Measurements from ENCODE around the gene NSFL1C.
"Not testable (repeated sequence)": the region's sequence is repeated elsewhere in the genome, so short reads cannot be mapped to it uniquely, and the experiment has no call there.

The NSFL1C gene

DNA sequence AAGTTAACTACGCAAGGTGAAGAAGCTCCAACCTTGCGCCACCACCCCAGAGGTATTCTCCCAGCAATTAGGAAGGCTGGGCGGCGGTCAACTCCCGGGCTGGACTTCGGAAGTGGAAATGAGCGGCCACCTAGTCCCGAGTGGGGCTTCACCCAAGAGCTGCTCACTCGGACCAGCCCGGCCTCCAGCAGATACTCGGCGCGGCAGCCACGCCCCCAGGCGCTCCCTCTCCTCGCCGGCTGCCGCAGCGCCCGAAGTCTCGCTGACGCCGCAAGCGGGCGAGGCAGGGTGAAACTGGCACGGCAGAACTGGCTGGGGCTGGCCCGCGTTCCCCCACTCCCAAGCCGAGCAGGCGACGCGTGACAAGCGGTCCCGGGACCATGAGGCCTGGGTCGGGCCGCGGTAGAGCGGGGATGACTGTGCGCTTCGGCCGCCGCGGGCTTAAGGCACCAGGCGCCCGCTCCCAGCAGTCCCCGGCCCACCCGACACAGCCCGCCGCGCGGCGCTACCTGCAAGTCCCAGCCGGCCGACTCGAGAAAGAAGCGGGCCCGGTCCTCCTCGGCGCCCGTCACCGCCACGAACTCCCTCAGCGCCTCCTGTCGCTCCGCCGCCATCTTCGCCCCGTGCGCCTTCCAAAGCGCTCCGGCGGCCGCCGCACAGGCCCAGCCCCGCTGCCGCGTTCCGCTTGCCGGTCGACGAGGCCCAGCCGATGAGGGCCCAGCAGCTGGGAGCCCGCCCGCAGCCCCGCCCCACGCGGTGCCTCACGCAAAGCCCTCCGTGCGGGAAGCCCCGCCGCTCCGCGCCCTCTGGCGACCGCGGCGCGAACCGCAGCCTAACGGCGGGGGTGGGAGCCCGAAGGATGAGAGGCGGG, at the start of gene NSFL1C:
Gene NSFL1C, minus strand, starts transcription at position 639 of the 871 bp plus-strand sequence. Its CDS starts 25 bp downstream, at position 614.
- DNase-seq, result peak; percentile 98

DNA sequence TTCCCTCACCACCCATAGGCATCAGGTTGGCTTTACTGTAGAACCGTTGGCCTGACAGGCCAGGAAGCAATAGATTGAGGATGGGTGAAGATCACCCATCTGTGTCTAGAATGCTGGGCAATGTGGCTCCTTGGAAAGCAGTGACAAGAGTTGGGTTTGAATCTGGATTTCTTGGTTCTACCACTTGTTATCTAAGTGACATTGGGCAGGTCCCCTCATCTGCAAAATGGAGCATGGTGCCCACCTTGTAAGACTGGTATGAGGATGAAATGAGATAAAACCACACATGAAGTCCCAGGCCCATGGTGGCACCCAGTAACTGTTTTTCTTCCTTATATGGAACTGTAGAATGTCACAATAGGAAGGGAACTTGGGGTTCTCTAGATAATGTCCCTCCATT, 47.2 kb upstream of the NSFL1C start:
- no peak for DNase-seq

DNA sequence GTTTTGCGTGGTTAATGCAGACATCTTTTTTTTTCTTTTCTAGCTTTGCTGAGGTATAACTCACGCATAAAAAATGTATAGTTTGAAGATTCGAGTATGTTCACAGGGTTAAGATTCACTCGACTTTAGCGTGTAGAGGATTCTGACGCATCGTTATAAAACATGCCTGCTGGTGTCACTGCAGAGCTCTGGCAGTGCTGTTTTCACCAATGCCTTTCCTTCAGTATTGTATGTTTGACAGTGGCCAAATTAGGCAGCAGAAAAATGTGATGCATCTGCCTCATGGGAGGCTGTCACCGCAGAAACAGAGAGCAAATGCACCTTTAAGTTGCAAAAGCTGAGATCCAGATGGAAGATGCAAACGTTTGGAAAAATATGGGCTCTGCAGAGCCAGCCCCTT, 42.6 kb upstream of the NSFL1C start:
- DNase-seq, result peak; percentile 63

DNA sequence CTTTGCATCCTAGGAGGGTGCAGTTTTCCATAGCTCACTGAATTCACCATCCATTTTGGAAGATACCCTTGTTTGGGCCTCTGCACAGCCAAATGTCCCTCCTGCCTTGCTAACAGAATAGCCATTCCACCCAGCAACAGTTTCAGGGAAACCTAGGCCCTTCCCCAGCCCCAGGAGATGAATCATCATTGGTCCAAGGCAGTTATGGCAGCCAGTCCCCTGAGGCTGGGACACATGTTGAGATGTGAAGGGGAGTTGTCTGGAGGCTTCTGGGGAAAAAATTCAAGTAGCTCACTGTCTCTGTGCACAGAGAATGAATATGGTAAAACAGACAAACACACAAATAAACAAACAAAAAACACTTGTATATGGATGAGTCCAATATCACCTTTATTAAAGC, 41.9 kb upstream of the NSFL1C start:
- no peak for DNase-seq

DNA sequence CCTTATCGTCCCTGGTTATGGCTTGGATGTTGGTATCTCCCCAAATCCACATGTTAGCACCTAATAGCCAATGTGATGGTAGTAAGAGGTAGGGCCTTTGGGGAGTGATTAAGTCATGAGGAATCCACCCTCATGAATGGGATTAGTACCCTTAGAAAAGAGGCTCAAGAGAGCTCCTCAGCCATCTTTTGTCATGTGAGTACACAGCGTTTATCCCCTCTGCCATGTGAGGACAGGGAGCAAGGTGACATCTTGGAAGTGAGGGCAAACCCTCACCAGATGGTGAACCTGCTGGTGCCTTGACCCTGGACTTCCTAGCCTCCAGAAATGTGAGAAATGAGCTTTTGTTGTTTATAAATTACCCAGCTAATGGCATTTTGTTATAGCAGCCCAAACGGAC, 40.6 kb upstream of the NSFL1C start:
- DNase-seq, result no peak

DNA sequence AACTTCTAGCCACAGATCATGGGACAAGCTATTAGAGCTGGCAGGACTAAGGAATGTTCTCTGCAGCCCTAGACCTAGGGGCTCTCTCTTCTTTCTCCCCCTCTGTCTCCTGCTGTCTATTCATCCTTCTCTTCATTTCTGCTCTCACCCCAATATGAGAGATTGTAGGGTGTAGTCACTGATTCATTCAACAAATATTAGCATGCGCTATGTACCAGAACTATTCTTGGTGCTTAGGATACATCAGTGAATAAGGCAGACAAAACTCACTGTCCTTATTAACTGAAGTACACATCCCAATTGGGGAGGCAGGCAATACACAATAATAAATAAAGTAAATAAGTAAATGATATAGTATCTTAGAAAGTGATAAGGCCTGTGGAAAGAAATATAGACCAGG, 39.2 kb upstream of the NSFL1C start:
- DNase-seq, result no peak

DNA sequence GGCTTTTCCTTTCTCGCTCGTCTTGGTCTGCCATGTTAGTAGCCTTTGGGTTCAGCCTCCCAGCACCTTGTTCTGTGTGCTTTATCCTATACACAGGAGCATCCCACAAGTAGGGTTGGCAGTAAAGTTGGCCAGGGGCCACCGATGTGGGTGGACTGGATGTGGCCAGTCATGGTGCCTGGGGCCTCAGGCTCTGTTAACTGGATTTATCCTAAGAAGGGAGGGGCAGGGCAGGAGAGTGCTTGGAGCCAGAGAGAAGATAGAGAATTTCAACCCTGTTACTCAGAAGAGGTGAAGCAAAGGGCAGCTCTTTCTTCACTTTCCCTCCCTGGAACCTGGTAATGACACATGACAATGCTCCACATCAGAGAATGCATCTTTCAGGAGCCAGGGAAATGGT, 38.7 kb upstream of the NSFL1C start:
- DNase-seq, result no peak

DNA sequence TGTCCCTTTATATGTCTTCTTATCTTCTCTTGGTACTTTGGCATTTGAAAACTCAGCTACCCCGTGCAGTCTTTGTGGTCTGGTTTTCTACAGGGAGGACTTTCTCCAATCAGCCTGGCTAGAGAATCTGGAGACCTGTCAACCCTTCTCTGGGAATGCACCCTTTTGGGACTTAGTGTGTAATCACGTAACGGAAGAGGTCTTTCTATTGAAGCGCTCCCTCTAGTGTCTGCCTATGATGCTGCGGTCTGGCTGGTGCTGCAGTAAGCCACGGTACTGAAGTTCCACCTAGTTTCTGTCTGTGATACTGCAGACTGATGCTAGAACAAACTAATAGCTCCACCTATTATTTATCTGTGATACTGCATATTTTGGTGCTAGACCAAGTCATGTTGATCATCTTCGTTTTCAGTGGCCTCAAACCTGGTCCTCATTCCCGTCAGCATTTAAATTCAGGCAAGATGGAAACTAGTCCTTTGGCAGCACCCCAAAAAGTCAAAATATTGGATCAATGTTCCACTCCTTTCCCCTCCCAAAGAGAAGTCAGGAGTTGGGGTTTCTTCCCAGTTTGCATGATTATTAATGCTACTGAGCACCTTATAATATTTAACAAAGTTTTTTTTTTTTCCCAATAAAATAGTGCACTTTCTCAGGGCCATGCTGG, 37.0 kb upstream of the NSFL1C start:
- peak; percentile 95 for DNase-seq

DNA sequence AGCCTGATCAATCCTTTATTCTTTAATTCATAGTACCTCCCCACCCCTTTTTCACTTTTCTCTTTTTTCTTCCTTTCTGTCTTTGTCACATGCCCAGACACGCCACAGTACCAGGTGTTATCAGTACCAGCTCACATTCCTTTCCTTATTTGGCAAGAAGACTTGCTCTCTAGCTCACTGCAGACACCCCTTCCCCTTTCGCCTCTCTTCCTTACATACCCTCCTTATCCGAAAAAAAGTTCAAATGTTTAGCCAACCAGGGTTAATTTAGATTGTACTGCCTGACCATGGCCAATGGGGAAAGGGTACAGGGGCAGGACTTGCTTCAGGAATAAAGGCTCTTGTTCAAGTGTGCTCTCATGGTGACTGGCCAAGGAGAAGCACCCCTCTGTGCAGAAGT, 33.8 kb upstream of the NSFL1C start:
- no peak for DNase-seq

DNA sequence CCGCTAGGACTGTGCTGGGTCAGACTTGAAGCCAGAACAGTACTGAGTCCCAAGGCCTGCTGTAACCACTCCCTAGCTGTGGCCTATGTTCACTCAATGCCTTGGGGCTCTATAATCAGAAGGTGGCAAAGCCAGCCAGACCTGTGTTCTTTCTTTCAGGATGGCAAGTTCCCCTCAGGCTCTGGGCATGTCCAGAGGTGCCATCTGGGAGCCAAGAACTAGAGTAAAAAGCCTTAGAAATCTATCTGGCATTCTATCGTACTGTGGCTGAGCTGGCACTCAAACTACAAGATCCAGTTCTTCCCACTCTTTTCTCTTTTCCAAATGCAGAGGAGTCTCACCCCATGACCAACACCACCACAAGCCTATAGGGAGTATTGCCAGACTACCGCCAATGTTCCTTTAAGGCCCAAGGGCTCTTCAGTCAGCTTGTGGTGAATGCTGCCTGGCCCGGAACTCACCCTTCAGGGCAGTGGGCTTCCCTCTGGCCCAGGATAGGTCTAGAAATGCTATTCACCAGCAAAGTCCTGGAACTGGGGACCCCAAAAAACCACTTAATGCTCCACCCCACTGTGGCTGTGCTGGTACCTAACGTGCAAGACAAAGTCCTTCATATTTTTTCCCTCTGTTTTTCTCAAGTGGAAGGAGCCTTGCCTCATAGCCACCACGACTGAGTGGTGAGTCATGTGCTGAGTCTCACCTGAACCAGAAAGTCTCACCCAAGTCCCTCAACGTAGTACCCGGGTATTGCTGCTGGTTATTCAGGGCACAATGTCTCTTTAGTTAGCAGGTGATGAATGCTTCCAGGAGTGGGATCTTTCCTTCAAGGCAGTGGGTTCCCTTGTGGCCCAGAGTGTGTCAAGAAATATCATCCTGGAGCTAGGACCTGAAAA, 33.1 kb upstream of the NSFL1C start:
- no peak for DNase-seq

DNA sequence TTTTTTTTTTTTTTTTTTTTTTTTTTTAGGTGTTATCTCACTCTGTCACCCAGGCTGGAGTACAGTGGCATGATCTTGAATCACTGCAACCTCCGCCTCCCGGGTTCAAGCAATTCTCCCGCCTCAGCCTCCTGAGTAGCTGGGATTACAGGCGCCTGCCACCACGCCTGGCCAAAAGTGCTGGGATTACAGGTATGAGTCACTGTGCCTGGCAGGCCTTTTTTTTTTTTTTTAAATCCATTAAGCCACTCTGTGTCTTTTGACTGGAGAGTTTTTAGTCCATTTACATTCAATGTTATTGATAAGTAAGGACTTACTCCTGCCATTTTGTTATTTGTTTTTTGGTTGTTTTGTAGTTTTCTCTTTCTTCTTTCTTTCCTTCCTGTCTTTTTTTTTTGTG, 30.7 kb upstream of the NSFL1C start:
- not testable (repeated sequence) for DNase-seq

DNA sequence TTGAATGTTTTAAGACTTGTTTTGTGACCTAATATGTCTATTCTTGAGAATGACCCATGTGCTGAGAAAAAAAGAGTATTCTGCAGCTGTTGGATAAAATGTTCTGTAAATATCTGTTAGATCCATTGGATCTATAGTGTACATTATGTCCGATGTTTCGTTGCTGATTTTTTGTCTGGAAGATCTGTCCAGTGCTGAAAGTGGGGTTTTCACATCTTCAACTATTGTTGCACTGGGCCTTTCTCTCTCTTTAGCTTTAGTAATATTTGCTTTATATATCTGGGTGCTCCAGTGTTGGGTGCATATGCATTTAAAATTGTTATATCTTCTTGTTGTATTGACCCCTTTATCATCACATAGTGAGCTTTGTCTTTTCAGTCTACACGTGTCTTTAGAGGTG, 30.3 kb upstream of the NSFL1C start:
- no peak for DNase-seq

DNA sequence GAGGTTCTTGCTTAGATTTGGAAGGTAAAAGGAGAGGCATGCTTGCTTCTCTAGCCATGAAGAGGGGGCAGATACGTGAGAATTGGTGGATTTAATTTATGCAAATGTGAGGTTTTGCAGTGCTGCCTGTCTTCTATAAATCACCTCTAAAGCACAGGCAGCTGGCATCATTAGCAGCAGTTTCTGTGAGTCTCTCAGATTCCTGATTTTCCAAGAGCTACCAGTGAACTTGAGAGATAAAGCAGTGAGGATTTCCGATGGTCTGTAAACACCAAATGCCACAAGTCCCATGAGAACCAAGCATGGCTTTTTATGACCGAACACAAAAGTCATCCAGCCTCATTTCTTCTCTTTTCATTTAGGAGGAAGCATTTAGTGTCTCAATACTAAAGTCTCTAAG, 27.8 kb upstream of the NSFL1C start:
- DNase-seq, result no peak

DNA sequence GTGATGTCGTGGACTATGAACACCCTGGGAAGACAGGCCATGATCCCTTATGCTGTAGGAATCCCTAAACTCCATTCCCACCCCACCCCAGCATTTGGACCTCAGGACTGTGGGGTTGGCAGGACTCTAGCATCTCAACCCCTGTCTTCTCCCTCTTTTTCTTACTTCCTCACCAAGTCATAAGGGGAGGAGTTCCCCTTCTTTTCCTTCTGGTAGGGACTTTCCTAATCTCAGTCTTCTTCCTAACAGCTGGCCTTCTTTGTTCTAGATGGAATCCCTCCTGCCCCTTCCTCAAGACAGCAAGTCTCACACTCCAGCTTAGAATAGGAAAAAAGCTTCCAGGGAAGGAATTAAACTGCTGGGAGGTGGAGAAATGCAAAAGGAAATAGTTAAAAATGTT, 26.9 kb upstream of the NSFL1C start:
- peak; percentile 26 for DNase-seq

DNA sequence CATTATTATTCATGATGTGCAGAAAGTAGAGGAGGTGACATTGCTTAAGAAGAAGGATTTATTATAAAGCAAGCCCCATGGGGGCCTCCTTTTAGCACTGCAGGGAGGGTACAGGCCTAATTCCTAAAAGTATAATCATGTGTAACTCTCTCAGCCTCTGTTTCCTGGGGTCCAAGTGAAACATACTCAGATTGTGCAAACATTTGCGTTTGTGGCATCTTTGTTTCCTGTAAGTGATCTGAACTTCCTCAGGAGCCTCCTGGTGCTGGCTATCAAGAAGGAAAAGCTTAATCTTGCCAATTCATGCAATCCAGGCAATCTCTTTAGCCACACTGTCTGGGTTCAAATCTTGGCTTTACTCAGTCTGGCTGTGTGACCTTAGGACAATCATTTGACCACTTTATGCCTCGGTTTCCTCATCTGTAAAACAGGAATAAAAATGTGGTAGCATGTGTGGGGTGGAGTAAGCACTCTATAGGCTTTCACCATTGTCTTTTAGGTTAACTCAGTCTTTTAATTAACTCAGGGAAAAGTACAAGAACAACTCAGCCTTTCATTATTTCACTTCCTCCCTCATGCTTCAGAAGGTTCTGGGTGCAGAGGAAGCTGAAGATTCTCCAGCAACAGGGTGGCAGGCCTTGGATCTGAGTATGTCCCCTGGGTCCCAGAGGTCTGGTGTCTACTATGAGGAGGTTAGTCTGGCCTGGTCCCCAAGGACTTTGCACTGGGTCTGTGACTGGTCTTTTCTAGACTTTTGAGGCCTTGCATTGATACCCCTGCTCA, 25.4 kb upstream of the NSFL1C start:
- DNase-seq, result peak; percentile 40

DNA sequence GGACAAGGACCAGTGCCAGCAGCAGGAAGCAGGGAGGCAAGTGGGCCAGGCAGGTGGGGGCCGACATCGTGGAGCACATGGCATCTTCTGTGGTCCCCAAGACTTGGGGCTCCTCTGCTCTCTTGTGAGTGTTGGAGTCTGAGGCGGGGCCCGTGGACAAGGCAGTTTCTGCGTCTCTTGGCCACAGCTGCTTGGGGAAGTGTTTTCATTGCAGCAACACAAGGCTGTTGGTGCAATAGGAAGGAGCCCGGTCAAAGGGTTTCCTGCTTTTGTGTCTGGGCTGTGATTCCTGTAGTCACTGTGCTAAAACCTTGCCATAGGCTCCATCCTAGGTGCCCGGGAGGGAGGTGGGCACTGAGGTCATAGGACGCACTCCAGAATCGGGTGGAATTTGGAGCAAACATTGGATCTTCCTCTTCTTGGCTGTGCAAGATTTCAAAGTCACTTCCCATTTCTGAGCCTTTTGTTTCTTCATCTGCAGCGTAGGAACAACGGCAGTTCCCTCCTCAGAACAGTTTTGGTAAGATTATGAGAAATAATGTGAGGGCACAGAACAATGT, 24.7 kb upstream of the NSFL1C start, which contains the start of gene SIRPB2:
Gene SIRPB2, minus strand, starts transcription at position 140 of the 560 bp plus-strand sequence. Its CDS starts 61 bp downstream, at position 79.
- peak; percentile 90 for DNase-seq

DNA sequence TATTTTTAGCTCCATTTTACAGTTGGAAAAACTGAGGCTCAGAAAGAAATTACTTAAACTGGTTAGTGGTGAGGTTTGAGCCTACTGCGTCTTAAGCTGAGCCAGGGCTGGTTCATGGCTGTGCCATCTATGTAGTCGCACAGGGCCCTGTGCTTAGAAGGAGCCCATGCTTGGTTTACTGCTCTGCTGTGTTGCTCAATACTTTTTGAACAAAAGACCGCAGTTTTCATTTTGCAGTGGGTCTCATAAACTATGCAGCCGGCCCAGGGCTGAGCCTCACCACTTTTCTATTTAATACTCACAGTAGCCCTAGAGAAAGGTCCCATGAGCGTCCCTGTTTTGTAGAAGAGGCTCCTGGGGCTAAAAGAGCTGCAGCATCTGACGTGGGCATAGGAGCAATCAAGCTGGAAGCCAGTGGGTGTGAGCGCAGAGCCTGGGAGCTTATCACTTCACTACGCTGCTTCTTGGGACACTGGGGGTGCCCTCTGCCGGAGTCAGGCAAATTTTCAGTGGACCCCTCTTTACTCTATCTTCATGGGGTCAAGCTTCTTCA, 24.1 kb upstream of the NSFL1C start:
- peak; percentile 28 for DNase-seq

DNA sequence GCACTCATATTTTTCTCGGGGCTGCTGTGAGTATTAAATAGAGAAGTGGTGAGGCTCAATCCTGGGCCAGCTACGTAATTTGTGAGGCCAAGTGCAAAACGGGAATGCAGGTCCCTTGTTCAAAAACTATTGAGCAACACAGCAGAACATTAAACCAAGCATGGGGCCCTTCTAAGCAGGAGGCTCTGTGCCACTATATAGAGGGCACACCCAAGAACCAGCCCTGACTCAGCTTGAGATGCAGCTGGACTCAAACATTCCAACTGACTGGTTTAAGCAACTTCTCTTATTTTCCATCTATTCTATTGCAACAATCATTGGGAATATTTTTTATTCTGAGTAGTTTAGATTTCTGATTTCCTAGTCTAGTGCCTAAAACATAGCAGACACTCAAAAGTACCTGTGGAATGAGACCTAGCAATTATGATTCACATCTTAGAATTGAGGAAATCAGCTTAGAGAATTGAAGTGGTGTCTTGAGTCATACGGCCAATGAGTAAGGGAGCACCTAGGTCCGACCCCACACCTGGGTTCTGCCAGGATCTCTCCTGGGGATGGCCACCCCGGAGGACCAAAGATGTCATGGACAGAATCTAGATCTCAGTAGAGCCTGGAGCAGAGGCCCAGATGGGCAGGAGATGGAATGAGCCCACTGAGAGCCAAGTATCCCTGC, 23.3 kb upstream of the NSFL1C start:
- DNase-seq, result peak; percentile 86

DNA sequence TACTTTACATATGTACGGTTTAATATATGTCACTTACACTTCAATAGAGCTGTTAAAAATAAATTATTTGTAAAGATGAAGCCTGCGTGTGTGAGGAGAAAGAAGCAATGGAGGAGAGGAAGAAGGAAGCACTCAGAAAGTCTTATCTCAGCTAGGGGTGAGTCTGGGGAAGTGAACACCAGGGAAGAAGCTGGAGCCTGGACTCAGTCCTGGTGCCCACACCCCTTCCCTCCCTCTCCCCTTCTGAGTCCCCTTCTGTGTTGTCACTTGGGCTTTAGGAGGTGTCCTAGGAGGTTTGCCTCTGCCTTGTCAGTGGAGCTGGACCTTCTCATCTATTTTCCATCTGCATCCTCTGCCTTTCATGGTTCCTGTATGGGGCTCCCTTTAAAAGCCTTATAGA, 22.7 kb upstream of the NSFL1C start:
- DNase-seq, result peak; percentile 23

DNA sequence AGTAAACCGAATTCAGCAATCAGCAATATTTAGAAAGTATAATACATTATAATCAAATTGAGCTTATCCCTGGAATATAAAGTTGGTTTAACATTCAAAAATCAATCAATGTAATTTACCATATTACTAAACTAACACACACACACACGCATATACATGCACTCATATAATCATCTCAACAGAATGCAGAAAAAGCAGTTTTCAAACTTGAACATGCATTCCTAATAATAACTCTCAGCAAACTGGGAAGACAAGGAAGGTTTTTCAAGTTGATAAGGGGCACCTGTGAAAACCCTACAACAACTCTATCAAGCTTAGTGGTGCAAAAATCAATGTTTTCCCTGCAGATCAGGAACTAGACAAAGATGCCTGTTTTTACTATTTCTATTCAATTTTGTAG, 19.9 kb upstream of the NSFL1C start:
- DNase-seq, result no peak

Measured in suppressor macrophage treated with lipopolysaccharide for 4 hours (primary cell).